ENCODE results near the gene SPOPL.

GRCh38 chr2:138536740-138537139, 35.2 kb downstream of the SPOPL start:
- TF ChIP-seq CTCF (conservative IDR thresholded peaks at IDR 0.05; ENCODE audit: low read depth, low read length) = no peak
- no peak for TF ChIP-seq EZH2 (IDR thresholded peaks at IDR 0.05; ENCODE audit: borderline replicate concordance, low read depth, low read length, poor library complexity, severe bottlenecking)
